Suprapubic skin (tissue), 4 donors: ENCODE results near the gene FRA10AC1. TPM values are rescaled to one million over a fixed set of nuclear protein-coding genes. Genes with fewer than 3 reads are reported as not detected.

Experiments used
- DNase-seq, 2 donors: peaks; one replicate each; pipeline ENCODE4 v3.0.0-alpha.2; 2019; ENCODE audit warnings: low spot score in 2 of 2
- H3K27ac ChIP-seq: fragments of 200-600 bp; sonication (generic); one replicate; pipeline ENCODE4 v1.5.1; 2019
- H3K27me3 ChIP-seq: fragments of 200-600 bp; sonication (generic); one replicate; pipeline ENCODE4 v1.5.1; 2019
- H3K36me3 ChIP-seq: fragments of 200-600 bp; sonication (generic); one replicate; pipeline ENCODE4 v1.5.1; 2019
- H3K4me1 ChIP-seq: fragments of 200-600 bp; sonication (generic); one replicate; pipeline ENCODE4 v1.5.1; 2019
- H3K4me3 ChIP-seq: fragments of 200-600 bp; sonication (generic); one replicate; pipeline ENCODE4 v1.5.1; 2019; ENCODE audit warnings: mild to moderate bottlenecking
- H3K9me3 ChIP-seq: fragments of 200-600 bp; sonication (generic); one replicate; pipeline ENCODE4 v1.5.1; 2019
- CTCF ChIP-seq, 2 donors: fragments of 200-600 bp in 1 of 2; fragments of 450-650 bp in 1 of 2; sonication (generic) in 1 of 2; IDR thresholded peaks; one replicate each; pipeline ENCODE4 v1.5.1; 2016 to 2019; ENCODE audit warnings: antibody characterized with exemption in 2 of 2, mild to moderate bottlenecking in 1 of 2, moderate library complexity in 1 of 2
- EP300 ChIP-seq: sonication (generic); formaldehyde crosslinking; IDR thresholded peaks from one replicate; pipeline ENCODE4 v1.6.1; 2017; ENCODE audit warnings: antibody characterized with exemption
- POLR2A ChIP-seq, 2 donors: fragments of 450-650 bp; IDR thresholded peaks; one replicate each; pipeline ENCODE4 v1.6.1; 2017; ENCODE audit warnings: antibody characterized with exemption in 2 of 2, mild to moderate bottlenecking in 2 of 2, moderate library complexity in 2 of 2
- POLR2AphosphoS5 ChIP-seq, 3 donors: sonication (generic); formaldehyde crosslinking; IDR thresholded peaks; one replicate each; pipeline ENCODE4 v1.6.1; 2017; ENCODE audit warnings: antibody characterized with exemption in 3 of 3
- WGBS: methylation state at CpG from one replicate; pipeline ENCODE4 v1.1.5; 2018; 5-methylcytosine and 5-hydroxymethylcytosine counted together
- total RNA-seq, 4 donors: library from RNA; depleted of rRNA; stranded (reverse); fragments of >200 nt; gene quantifications; one replicate each; pipeline ENCODE4 v1.1.0, GENCODE V29; 2016

Gene FRA10AC1
- total RNA-seq, 4 donors from 2014 or later, result 4.7 to 78.0 (median 13.8) TPM

GRCh38 chr10:93687737-93688136 is 14.7 kb downstream of the FRA10AC1 start:
- Histone ChIP-seq H3K4me1 (no peaks in the 10 kb centered on the region), H3K4me3 (no peak overlapping the region), H3K27ac (no peak overlapping the region), H3K36me3 (peaks cover 35% of the 10 kb centered on the region), H3K27me3 (no peaks in the 10 kb centered on the region), H3K9me3 (no peaks in the 10 kb centered on the region)
- DNase-seq, result no peak
- no peak for TF ChIP-seq EP300
- no peak for TF ChIP-seq CTCF (IDR thresholded peaks at IDR 0.05)
- TF ChIP-seq POLR2AphosphoS5 (IDR thresholded peaks at IDR 0.05), result no peak
- no peak for TF ChIP-seq POLR2A (IDR thresholded peaks at IDR 0.05)

GRCh38 chr10:93680412-93681047 is 21.9 kb downstream of the FRA10AC1 start:
- 61% methylated on average over 4 of the region's 4 CpGs for WGBS
- H3K27ac ChIP-seq, result no peak overlapping the region
- H3K27me3 ChIP-seq, result no peaks in the 10 kb centered on the region
- H3K9me3 ChIP-seq, result no peaks in the 10 kb centered on the region
- H3K36me3 ChIP-seq, result peaks cover 48% of the 10 kb centered on the region
- TF ChIP-seq POLR2AphosphoS5 (IDR thresholded peaks at IDR 0.05), result no peak
- no peak for TF ChIP-seq CTCF (IDR thresholded peaks at IDR 0.05)
- TF ChIP-seq POLR2A (IDR thresholded peaks at IDR 0.05), result no peak
- no peak for TF ChIP-seq EP300
- DNase-seq, result no peak
- H3K4me3 ChIP-seq, result no peak overlapping the region
- H3K4me1 ChIP-seq, result no peaks in the 10 kb centered on the region

GRCh38 chr10:93678805-93679587 is 23.4 kb downstream of the FRA10AC1 start:
- Histone ChIP-seq H3K36me3 (peaks cover 49% of the 10 kb centered on the region), H3K4me1 (no peaks in the 10 kb centered on the region), H3K27me3 (no peaks in the 10 kb centered on the region), H3K4me3 (no peak overlapping the region), H3K9me3 (no peaks in the 10 kb centered on the region), H3K27ac (no peak overlapping the region)
- no peak for TF ChIP-seq POLR2AphosphoS5 (IDR thresholded peaks at IDR 0.05)
- WGBS, result 72% methylated on average over 3 of the region's 3 CpGs
- no peak for DNase-seq

- 84% methylated on average over 4 of the region's 4 CpGs for WGBS
- no peaks in the 10 kb centered on the region for H3K27me3 ChIP-seq
- H3K27ac ChIP-seq, result no peak overlapping the region
- no peak for TF ChIP-seq CTCF (IDR thresholded peaks at IDR 0.05)
- no peak for TF ChIP-seq EP300
- TF ChIP-seq POLR2A (IDR thresholded peaks at IDR 0.05), result no peak
- no peak for TF ChIP-seq POLR2AphosphoS5 (IDR thresholded peaks at IDR 0.05)
- no peak overlapping the region for H3K4me3 ChIP-seq
- peaks cover 55% of the 10 kb centered on the region for H3K36me3 ChIP-seq
- DNase-seq, result no peak
- no peaks in the 10 kb centered on the region for H3K4me1 ChIP-seq
- no peaks in the 10 kb centered on the region for H3K9me3 ChIP-seq
These were observed 24.0 kb downstream of the FRA10AC1 start for GRCh38 chr10:93678386-93678785.

GRCh38 chr10:93673791-93674190 is 28.6 kb downstream of the FRA10AC1 start:
- peaks cover 65% of the 10 kb centered on the region for H3K36me3 ChIP-seq
- H3K4me3 ChIP-seq, result no peak overlapping the region
- no peak overlapping the region for H3K27ac ChIP-seq
- no peak for DNase-seq
- WGBS, result 95% methylated on average over 2 of the region's 2 CpGs
- no peaks in the 10 kb centered on the region for H3K4me1 ChIP-seq
- no peak for TF ChIP-seq CTCF (IDR thresholded peaks at IDR 0.05)
- TF ChIP-seq EP300, result no peak
- no peak for TF ChIP-seq POLR2AphosphoS5 (IDR thresholded peaks at IDR 0.05)
- no peak for TF ChIP-seq POLR2A (IDR thresholded peaks at IDR 0.05)
- no peaks in the 10 kb centered on the region for H3K9me3 ChIP-seq
- H3K27me3 ChIP-seq, result no peaks in the 10 kb centered on the region
